GM23338 (cell line): ENCODE results near the gene C11orf16. TPM values are rescaled to one million over a fixed set of nuclear protein-coding genes. Genes with fewer than 3 reads are reported as not detected.

ENCODE experiments used
- ATAC-seq: fragments of 200-7000 bp; cut with Tn5 transposase; 3 replicates; pipeline ENCODE4 v1.9.1; 2020
- DNase-seq: peaks from one replicate; pipeline ENCODE4 v3.0.0-alpha.2; 2015; ENCODE audit warnings: low spot score
- H2AFZ ChIP-seq: fragments of 200-600 bp; sonication (generic); 2 replicates; pipeline ENCODE4 v1.8.0; 2016; ENCODE audit warnings: antibody characterized with exemption, mild to moderate bottlenecking, moderate library complexity
- H3F3A ChIP-seq: fragments of 200-600 bp; sonication (generic); replicated peaks from 2 replicates; pipeline ENCODE4 v1.8.0; 2017; ENCODE audit warnings: antibody characterized with exemption, mixed run types, low read depth
- H3K27ac ChIP-seq: fragments of 200-600 bp; sonication (generic); 2 replicates; pipeline ENCODE4 v1.6.1; 2016; ENCODE audit warnings: low read depth
- H3K27me3 ChIP-seq: fragments of 200-600 bp; sonication (generic); 2 replicates; pipeline ENCODE4 v1.8.0; 2016; ENCODE audit warnings: mild to moderate bottlenecking, mixed run types, moderate library complexity; ENCODE audit not compliant: insufficient read depth
- H3K36me3 ChIP-seq: fragments of 200-600 bp; sonication (generic); 2 replicates; pipeline ENCODE4 v1.8.0; 2016; ENCODE audit warnings: mild to moderate bottlenecking; ENCODE audit not compliant: insufficient read depth
- H3K4me1 ChIP-seq: fragments of 200-600 bp; sonication (generic); 2 replicates; pipeline ENCODE4 v1.8.0; 2016; ENCODE audit warnings: mild to moderate bottlenecking, moderate library complexity; ENCODE audit not compliant: insufficient read depth
- H3K4me2 ChIP-seq: fragments of 200-600 bp; sonication (generic); 2 replicates; pipeline ENCODE4 v1.7.1; 2017; ENCODE audit warnings: mixed run types
- H3K4me3 ChIP-seq: fragments of 200-600 bp; sonication (generic); 2 replicates; pipeline ENCODE4 v1.6.1; 2016; ENCODE audit warnings: mixed run types
- H3K79me2 ChIP-seq: fragments of 200-600 bp; sonication (generic); replicated peaks from 2 replicates; pipeline ENCODE4 v1.8.0; 2017; ENCODE audit warnings: mild to moderate bottlenecking; ENCODE audit not compliant: insufficient read depth
- H3K9me2 ChIP-seq: fragments of 200-600 bp; sonication (generic); 2 replicates; pipeline ENCODE4 v1.8.0; 2017; ENCODE audit not compliant: insufficient read depth
- H4K20me1 ChIP-seq: fragments of 200-600 bp; sonication (generic); replicated peaks from 2 replicates; pipeline ENCODE4 v1.8.0; 2017; ENCODE audit warnings: mild to moderate bottlenecking; ENCODE audit not compliant: insufficient read depth
- H3K27ac Mint-ChIP-seq: 2 replicates; pipeline ENCODE4 v1.8.0; 2020; ENCODE audit warnings: inconsistent platforms, mild to moderate bottlenecking, moderate library complexity, mixed read lengths
- H3K27me3 Mint-ChIP-seq: 3 replicates; pipeline ENCODE4 v1.8.0; 2022; ENCODE audit warnings: low read depth, mild to moderate bottlenecking, moderate library complexity, mixed read lengths, inconsistent platforms; ENCODE audit not compliant: insufficient read depth, poor library complexity
- H3K36me3 Mint-ChIP-seq: 3 replicates; pipeline ENCODE4 v1.8.0; 2021; ENCODE audit warnings: low read depth, mild to moderate bottlenecking, inconsistent platforms, moderate library complexity, mixed read lengths
- H3K4me1 Mint-ChIP-seq: 3 replicates; pipeline ENCODE4 v1.8.0; 2020; ENCODE audit warnings: mild to moderate bottlenecking, inconsistent platforms, mixed read lengths
- H3K4me3 Mint-ChIP-seq: 3 replicates; pipeline ENCODE4 v1.8.0; 2021; ENCODE audit warnings: moderate library complexity, mild to moderate bottlenecking, inconsistent platforms, mixed read lengths
- H3K9me3 Mint-ChIP-seq: 3 replicates; pipeline ENCODE4 v1.8.0; 2020; ENCODE audit warnings: moderate library complexity, mild to moderate bottlenecking, inconsistent platforms, mixed read lengths
- CREB1 ChIP-seq: fragments of 250-450 bp; sonication (Bioruptor Pico); IDR thresholded peaks from 2 replicates; pipeline ENCODE4 v1.5.0; 2020; ENCODE audit warnings: low read depth, mild to moderate bottlenecking, moderate library complexity
- EZH2 ChIP-seq: fragments of 200-600 bp; sonication (generic); IDR thresholded peaks from one replicate; pipeline ENCODE4 v1.8.0; 2017; ENCODE audit warnings: antibody characterized with exemption, mild to moderate bottlenecking, low read depth; ENCODE audit not compliant: unreplicated experiment
- EZH2phosphoT487 ChIP-seq: fragments of 200-600 bp; sonication (generic); IDR thresholded peaks from one replicate; pipeline ENCODE4 v1.8.1; 2018; ENCODE audit warnings: antibody characterized with exemption; ENCODE audit not compliant: unreplicated experiment
- JUNB ChIP-seq: IDR thresholded peaks from one replicate; pipeline ENCODE4 v1.6.1; 2016; ENCODE audit warnings: antibody characterized with exemption; ENCODE audit not compliant: unreplicated experiment
- NANOG ChIP-seq: IDR thresholded peaks from 2 replicates; pipeline ENCODE4 v1.6.1; 2016; ENCODE audit warnings: antibody characterized with exemption, borderline replicate concordance
- POLR2AphosphoS5 ChIP-seq: IDR thresholded peaks from 2 replicates; pipeline ENCODE4 v1.6.1; 2016; ENCODE audit warnings: antibody characterized with exemption, low read depth
- STAT1 ChIP-seq: IDR thresholded peaks from one replicate; pipeline ENCODE4 v1.6.1; 2016; ENCODE audit warnings: antibody characterized with exemption; ENCODE audit not compliant: unreplicated experiment
- ZNF114 ChIP-seq: fragments of 250-450 bp; sonication (Bioruptor Pico); IDR thresholded peaks from 2 replicates; pipeline ENCODE4 v1.5.0; 2020; ENCODE audit warnings: mild to moderate bottlenecking, moderate library complexity
- ZNF331 ChIP-seq: fragments of 250-450 bp; sonication (Bioruptor Pico); IDR thresholded peaks from 2 replicates; pipeline ENCODE4 v1.5.0; 2020; ENCODE audit warnings: low read depth, mild to moderate bottlenecking, moderate library complexity
- polyA plus RNA-seq: library from polyadenylated mRNA; unstranded; fragments of >200 nt; fragmentation: Nextera tagmentation; extraction: Ambion mirVana; gene quantifications from 2 replicates; pipeline ENCODE4 v1.2.1, GENCODE V29; 2016
- total RNA-seq: library from RNA; depleted of rRNA; stranded (reverse); fragments of >200 nt; shearing (Covaris generic); gene quantifications from 2 replicates; pipeline ENCODE4 v1.2.3, GENCODE V29; 2014
- TF ChIP-seq, protein P1 (sequence below): IDR thresholded peaks from one replicate; pipeline ENCODE4 v1.6.1; 2018; ENCODE audit warnings: antibody characterized with exemption; ENCODE audit not compliant: unreplicated experiment
- TF ChIP-seq, protein P2 (sequence below), 2 experiments: fragments of 200-600 bp in 1 of 2; sonication (generic) in 1 of 2; conservative IDR thresholded peaks; 2 replicates each; pipeline versions ENCODE4 v1.5.1 to v1.6.1; 2016 to 2017; ENCODE audit warnings: antibody characterized with exemption in 2 of 2, low read depth in 2 of 2, mild to moderate bottlenecking in 2 of 2, moderate library complexity in 1 of 2
- TF ChIP-seq, protein P3 (sequence below): IDR thresholded peaks from 2 replicates; pipeline ENCODE4 v1.6.1; 2016; ENCODE audit warnings: antibody characterized with exemption
- TF ChIP-seq, protein P4 (sequence below): fragments of 250-450 bp; sonication (Bioruptor Pico); IDR thresholded peaks from 2 replicates; pipeline ENCODE4 v1.5.0; 2020; ENCODE audit warnings: mild to moderate bottlenecking, moderate library complexity

The C11orf16 gene
- total and polyA plus RNA-seq, 2 experiments from 2014 or later: not detected

DNA sequence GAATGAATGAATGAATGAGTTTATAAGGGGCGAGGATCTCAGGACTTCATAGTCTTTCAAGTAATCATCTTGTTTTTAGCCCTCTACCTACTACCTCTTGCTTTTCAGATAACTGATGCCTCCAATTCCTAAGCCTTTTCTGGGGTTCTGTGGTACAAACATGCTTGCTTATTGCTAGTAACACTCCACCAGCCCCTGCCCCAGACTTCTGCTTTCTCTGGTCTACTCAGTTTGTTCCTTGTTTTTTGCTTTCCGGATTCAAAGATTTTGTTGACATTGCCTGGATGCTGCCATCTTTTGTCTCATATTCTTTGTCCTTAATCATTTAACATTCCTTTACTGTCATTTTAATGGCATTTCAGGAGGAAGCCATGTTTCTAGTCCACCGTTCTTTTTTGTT, 40.4 kb upstream of the C11orf16 start:
- H3F3A ChIP-seq: no peaks in the 10 kb centered on the region
- Mint-ChIP-seq H3K36me3 (peaks cover 7% of the 10 kb centered on the region; the same call in 2 of the 3 replicates), H3K4me3 (no peak overlapping the region), H3K27me3 (no peaks in the 10 kb centered on the region), H3K9me3 (peaks cover 10% of the 10 kb centered on the region), H3K4me1 (peaks cover 3% of the 10 kb centered on the region; the same call in 2 of the 3 replicates), H3K27ac (no peak overlapping the region)
- no peaks in the 10 kb centered on the region for H3K27me3 ChIP-seq
- H4K20me1 ChIP-seq: no peaks in the 10 kb centered on the region
- no peaks in the 10 kb centered on the region for H3K4me1 ChIP-seq
- H3K4me3 ChIP-seq: no peak overlapping the region
- no peak overlapping the region for H3K27ac ChIP-seq
- no peak for ATAC-seq
- H3K4me2 ChIP-seq: no peak overlapping the region
- no peak overlapping the region for H2AFZ ChIP-seq
- TF ChIP-seq CREB1 (CRISPR knock-in tag) (no peak), EZH2 (no peak), JUNB (no peak), ZNF331 (CRISPR knock-in tag) (no peak), EZH2phosphoT487 (no peak), NANOG (no peak), POLR2AphosphoS5 (no peak), ZNF114 (CRISPR knock-in tag) (no peak), STAT1 (no peak)
- TF ChIP-seq, protein P1, sequence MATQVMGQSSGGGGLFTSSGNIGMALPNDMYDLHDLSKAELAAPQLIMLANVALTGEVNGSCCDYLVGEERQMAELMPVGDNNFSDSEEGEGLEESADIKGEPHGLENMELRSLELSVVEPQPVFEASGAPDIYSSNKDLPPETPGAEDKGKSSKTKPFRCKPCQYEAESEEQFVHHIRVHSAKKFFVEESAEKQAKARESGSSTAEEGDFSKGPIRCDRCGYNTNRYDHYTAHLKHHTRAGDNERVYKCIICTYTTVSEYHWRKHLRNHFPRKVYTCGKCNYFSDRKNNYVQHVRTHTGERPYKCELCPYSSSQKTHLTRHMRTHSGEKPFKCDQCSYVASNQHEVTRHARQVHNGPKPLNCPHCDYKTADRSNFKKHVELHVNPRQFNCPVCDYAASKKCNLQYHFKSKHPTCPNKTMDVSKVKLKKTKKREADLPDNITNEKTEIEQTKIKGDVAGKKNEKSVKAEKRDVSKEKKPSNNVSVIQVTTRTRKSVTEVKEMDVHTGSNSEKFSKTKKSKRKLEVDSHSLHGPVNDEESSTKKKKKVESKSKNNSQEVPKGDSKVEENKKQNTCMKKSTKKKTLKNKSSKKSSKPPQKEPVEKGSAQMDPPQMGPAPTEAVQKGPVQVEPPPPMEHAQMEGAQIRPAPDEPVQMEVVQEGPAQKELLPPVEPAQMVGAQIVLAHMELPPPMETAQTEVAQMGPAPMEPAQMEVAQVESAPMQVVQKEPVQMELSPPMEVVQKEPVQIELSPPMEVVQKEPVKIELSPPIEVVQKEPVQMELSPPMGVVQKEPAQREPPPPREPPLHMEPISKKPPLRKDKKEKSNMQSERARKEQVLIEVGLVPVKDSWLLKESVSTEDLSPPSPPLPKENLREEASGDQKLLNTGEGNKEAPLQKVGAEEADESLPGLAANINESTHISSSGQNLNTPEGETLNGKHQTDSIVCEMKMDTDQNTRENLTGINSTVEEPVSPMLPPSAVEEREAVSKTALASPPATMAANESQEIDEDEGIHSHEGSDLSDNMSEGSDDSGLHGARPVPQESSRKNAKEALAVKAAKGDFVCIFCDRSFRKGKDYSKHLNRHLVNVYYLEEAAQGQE: no peak
- TF ChIP-seq, protein P2, sequence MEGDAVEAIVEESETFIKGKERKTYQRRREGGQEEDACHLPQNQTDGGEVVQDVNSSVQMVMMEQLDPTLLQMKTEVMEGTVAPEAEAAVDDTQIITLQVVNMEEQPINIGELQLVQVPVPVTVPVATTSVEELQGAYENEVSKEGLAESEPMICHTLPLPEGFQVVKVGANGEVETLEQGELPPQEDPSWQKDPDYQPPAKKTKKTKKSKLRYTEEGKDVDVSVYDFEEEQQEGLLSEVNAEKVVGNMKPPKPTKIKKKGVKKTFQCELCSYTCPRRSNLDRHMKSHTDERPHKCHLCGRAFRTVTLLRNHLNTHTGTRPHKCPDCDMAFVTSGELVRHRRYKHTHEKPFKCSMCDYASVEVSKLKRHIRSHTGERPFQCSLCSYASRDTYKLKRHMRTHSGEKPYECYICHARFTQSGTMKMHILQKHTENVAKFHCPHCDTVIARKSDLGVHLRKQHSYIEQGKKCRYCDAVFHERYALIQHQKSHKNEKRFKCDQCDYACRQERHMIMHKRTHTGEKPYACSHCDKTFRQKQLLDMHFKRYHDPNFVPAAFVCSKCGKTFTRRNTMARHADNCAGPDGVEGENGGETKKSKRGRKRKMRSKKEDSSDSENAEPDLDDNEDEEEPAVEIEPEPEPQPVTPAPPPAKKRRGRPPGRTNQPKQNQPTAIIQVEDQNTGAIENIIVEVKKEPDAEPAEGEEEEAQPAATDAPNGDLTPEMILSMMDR (conservative IDR thresholded peaks at IDR 0.05; ENCODE audit: low read depth in 2 of 2): no peak
- TF ChIP-seq, protein P3, sequence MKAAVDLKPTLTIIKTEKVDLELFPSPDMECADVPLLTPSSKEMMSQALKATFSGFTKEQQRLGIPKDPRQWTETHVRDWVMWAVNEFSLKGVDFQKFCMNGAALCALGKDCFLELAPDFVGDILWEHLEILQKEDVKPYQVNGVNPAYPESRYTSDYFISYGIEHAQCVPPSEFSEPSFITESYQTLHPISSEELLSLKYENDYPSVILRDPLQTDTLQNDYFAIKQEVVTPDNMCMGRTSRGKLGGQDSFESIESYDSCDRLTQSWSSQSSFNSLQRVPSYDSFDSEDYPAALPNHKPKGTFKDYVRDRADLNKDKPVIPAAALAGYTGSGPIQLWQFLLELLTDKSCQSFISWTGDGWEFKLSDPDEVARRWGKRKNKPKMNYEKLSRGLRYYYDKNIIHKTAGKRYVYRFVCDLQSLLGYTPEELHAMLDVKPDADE: no peak
- TF ChIP-seq, protein P4, sequence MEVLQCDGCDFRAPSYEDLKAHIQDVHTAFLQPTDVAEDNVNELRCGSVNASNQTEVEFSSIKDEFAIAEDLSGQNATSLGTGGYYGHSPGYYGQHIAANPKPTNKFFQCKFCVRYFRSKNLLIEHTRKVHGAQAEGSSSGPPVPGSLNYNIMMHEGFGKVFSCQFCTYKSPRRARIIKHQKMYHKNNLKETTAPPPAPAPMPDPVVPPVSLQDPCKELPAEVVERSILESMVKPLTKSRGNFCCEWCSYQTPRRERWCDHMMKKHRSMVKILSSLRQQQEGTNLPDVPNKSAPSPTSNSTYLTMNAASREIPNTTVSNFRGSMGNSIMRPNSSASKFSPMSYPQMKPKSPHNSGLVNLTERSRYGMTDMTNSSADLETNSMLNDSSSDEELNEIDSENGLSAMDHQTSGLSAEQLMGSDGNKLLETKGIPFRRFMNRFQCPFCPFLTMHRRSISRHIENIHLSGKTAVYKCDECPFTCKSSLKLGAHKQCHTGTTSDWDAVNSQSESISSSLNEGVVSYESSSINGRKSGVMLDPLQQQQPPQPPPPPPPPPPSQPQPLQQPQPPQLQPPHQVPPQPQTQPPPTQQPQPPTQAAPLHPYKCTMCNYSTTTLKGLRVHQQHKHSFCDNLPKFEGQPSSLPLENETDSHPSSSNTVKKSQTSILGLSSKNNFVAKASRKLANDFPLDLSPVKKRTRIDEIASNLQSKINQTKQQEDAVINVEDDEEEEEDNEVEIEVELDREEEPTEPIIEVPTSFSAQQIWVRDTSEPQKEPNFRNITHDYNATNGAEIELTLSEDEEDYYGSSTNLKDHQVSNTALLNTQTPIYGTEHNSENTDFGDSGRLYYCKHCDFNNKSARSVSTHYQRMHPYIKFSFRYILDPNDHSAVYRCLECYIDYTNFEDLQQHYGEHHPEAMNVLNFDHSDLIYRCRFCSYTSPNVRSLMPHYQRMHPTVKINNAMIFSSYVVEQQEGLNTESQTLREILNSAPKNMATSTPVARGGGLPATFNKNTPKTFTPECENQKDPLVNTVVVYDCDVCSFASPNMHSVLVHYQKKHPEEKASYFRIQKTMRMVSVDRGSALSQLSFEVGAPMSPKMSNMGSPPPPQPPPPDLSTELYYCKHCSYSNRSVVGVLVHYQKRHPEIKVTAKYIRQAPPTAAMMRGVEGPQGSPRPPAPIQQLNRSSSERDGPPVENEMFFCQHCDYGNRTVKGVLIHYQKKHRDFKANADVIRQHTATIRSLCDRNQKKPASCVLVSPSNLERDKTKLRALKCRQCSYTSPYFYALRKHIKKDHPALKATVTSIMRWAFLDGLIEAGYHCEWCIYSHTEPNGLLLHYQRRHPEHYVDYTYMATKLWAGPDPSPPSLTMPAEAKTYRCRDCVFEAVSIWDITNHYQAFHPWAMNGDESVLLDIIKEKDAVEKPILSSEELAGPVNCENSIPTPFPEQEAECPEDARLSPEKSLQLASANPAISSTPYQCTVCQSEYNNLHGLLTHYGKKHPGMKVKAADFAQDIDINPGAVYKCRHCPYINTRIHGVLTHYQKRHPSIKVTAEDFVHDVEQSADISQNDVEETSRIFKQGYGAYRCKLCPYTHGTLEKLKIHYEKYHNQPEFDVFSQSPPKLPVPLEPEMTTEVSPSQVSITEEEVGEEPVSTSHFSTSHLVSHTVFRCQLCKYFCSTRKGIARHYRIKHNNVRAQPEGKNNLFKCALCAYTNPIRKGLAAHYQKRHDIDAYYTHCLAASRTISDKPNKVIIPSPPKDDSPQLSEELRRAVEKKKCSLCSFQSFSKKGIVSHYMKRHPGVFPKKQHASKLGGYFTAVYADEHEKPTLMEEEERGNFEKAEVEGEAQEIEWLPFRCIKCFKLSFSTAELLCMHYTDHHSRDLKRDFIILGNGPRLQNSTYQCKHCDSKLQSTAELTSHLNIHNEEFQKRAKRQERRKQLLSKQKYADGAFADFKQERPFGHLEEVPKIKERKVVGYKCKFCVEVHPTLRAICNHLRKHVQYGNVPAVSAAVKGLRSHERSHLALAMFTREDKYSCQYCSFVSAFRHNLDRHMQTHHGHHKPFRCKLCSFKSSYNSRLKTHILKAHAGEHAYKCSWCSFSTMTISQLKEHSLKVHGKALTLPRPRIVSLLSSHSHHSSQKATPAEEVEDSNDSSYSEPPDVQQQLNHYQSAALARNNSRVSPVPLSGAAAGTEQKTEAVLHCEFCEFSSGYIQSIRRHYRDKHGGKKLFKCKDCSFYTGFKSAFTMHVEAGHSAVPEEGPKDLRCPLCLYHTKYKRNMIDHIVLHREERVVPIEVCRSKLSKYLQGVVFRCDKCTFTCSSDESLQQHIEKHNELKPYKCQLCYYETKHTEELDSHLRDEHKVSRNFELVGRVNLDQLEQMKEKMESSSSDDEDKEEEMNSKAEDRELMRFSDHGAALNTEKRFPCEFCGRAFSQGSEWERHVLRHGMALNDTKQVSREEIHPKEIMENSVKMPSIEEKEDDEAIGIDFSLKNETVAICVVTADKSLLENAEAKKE (CRISPR knock-in tag): no peak
- DNase-seq: no peak
- no peaks in the 10 kb centered on the region for H3K79me2 ChIP-seq
- no peaks in the 10 kb centered on the region for H3K9me2 ChIP-seq
- no peaks in the 10 kb centered on the region for H3K36me3 ChIP-seq
